SK-N-MC (cell line): Measurements from ENCODE around the gene MYO7A.

ENCODE experiments used
- EZH2 ChIP-seq: fragments of 200-600 bp; sonication (generic); IDR thresholded peaks from one replicate; pipeline ENCODE4 v1.6.1; 2017; ENCODE audit warnings: antibody characterized with exemption
- POLR2AphosphoS5 ChIP-seq: IDR thresholded peaks from 2 replicates; pipeline ENCODE4 v1.6.1; 2012; ENCODE audit warnings: mild to moderate bottlenecking, low read depth, low read length, borderline replicate concordance

- no peak for TF ChIP-seq POLR2AphosphoS5
- no peak for TF ChIP-seq EZH2
Observed at GRCh38 chr11:77214557-77214956, 86.5 kb downstream of the MYO7A start.
